Lower leg skin (tissue), 4 donors: ENCODE measurements around the gene SMO. TPM values are rescaled to one million over a fixed set of nuclear protein-coding genes. Genes with fewer than 3 reads are reported as not detected.
"Not testable (repeated sequence)": the region's sequence is repeated elsewhere in the genome, so short reads cannot be mapped to it uniquely, and the experiment has no call there.

Source experiments
- DNase-seq, 2 donors: peaks; one replicate each; pipeline ENCODE4 v3.0.0-alpha.2; 2019; ENCODE audit warnings: low spot score in 2 of 2
- H3K4me3 ChIP-seq: fragments of 200-600 bp; sonication (generic); 2 replicates; pipeline ENCODE4 v1.5.1; 2017; ENCODE audit warnings: mild to moderate bottlenecking, low read depth; ENCODE audit not compliant: poor library complexity, severe bottlenecking
- POLR2A ChIP-seq, 2 donors: fragments of 450-650 bp; IDR thresholded peaks; one replicate each; pipeline ENCODE4 v1.6.1; 2016 to 2017; ENCODE audit warnings: antibody characterized with exemption in 2 of 2, mild to moderate bottlenecking in 1 of 2, moderate library complexity in 1 of 2
- whole genome bisulfite sequencing, 2 donors: methylation state at CpG; one replicate each; pipeline ENCODE4 v1.1.5; 2018; 5-methylcytosine and 5-hydroxymethylcytosine counted together
- intact Hi-C: fragments of 100-400 bp; cut with DNase I; formaldehyde crosslinking; loops from one replicate; pipeline ENCODE4 v1.15.0; 2023; ENCODE audit warnings: low total_unique reads
- total RNA-seq, 4 donors: library from RNA; depleted of rRNA; stranded (reverse); fragments of >200 nt; gene quantifications; one replicate each; pipeline ENCODE4 v1.1.0, GENCODE V29; 2016
- TF ChIP-seq, protein P1 (sequence below), 3 donors: fragments of 450-650 bp; IDR thresholded peaks; one replicate each; pipeline ENCODE4 v1.5.1; 2016; ENCODE audit warnings: antibody characterized with exemption in 3 of 3, mild to moderate bottlenecking in 3 of 3, moderate library complexity in 2 of 3

The SMO gene
- total RNA-seq, 4 donors from 2014 or later: 9.7 to 19.4 (median 14.7) TPM

- TF ChIP-seq, protein P1, sequence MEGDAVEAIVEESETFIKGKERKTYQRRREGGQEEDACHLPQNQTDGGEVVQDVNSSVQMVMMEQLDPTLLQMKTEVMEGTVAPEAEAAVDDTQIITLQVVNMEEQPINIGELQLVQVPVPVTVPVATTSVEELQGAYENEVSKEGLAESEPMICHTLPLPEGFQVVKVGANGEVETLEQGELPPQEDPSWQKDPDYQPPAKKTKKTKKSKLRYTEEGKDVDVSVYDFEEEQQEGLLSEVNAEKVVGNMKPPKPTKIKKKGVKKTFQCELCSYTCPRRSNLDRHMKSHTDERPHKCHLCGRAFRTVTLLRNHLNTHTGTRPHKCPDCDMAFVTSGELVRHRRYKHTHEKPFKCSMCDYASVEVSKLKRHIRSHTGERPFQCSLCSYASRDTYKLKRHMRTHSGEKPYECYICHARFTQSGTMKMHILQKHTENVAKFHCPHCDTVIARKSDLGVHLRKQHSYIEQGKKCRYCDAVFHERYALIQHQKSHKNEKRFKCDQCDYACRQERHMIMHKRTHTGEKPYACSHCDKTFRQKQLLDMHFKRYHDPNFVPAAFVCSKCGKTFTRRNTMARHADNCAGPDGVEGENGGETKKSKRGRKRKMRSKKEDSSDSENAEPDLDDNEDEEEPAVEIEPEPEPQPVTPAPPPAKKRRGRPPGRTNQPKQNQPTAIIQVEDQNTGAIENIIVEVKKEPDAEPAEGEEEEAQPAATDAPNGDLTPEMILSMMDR (IDR thresholded peaks at IDR 0.05): no peak
- TF ChIP-seq POLR2A (IDR thresholded peaks at IDR 0.05): no peak
Observed at GRCh38 chr7:129252128-129252527, 63.7 kb downstream of the SMO start.

GRCh38 chr7:129252603-129253002, 64.2 kb downstream of the SMO start:
- DNase-seq, intact Hi-C loops, H3K4me3 ChIP-seq: not testable (repeated sequence)
- 90 to 95% methylated on average over 5 of the region's 5 CpGs for WGBS, 2 donors

More at GRCh38 chr7:129252128-129252527, 63.7 kb downstream of the SMO start:
- no peak for DNase-seq
- intact Hi-C loops: no loop called here
- H3K4me3 ChIP-seq: no peak overlapping the region
- 31 to 38% methylated on average over 2 of the region's 2 CpGs for WGBS, 2 donors

GRCh38 chr7:129255800-129256199, 67.4 kb downstream of the SMO start:
- H3K4me3 ChIP-seq: no peak overlapping the region
- intact Hi-C loops: no loop called here
- WGBS, 2 donors: 87% methylated on average over 4 of the region's 4 CpGs
- no peak for TF ChIP-seq POLR2A (IDR thresholded peaks at IDR 0.05)
- TF ChIP-seq, protein P1 (IDR thresholded peaks at IDR 0.05): no peak
- DNase-seq: no peak

DNA sequence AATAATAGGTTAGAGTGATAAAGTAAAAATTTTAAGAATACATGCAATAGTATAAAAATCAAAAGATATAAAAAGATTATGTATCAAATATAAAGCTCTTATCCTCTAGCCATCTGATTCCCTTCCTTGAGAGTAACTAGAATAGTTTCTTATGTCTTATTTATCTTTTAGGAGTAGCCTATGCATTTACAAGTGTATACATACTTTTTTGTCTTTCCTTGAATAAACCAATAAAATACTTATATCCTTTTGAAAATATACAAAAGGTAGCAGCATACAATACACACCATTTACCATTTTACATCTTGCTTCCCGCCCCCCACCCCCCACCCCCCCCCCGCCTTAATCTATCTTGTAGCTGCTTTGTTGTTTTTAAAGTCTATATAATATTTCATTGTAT, 67.8 kb downstream of the SMO start:
- TF ChIP-seq, protein P1 (IDR thresholded peaks at IDR 0.05): no peak
- TF ChIP-seq POLR2A (IDR thresholded peaks at IDR 0.05): no peak
- intact Hi-C loops: no loop called here
- no peak for DNase-seq
- no peak overlapping the region for H3K4me3 ChIP-seq
- WGBS, 2 donors: 89 to 94% methylated on average over 2 of the region's 2 CpGs

GRCh38 chr7:129257168-129257567, 68.7 kb downstream of the SMO start:
- no peak for DNase-seq
- no peak overlapping the region for H3K4me3 ChIP-seq
- TF ChIP-seq POLR2A (IDR thresholded peaks at IDR 0.05): no peak
- TF ChIP-seq, protein P1 (IDR thresholded peaks at IDR 0.05): no peak
- intact Hi-C loops: no loop called here

GRCh38 chr7:129258649-129259389, 70.4 kb downstream of the SMO start:
- TF ChIP-seq POLR2A (IDR thresholded peaks at IDR 0.05): no peak
- TF ChIP-seq, protein P1 (IDR thresholded peaks at IDR 0.05): no peak
- intact Hi-C loops: no loop called here
- H3K4me3 ChIP-seq: no peak overlapping the region
- WGBS, 2 donors: 62 to 66% methylated on average over 4 of the region's 4 CpGs
- no peak for DNase-seq
